HepG2 (cell line): ENCODE results near the gene SMIM44. TPM values are rescaled to one million over a fixed set of nuclear protein-coding genes. Genes with fewer than 3 reads are reported as not detected.
A peak's percentile ranks its signal among the peaks of the same experiment; 100 is the strongest.

Experiments
- FOXJ3 ChIP-seq: sonication (generic); formaldehyde crosslinking; IDR thresholded peaks from 2 replicates; pipeline ENCODE4 v1.4.0; 2020; ENCODE audit warnings: missing genetic modification reagents, mild to moderate bottlenecking, borderline replicate concordance
- PATZ1 ChIP-seq: sonication (generic); formaldehyde crosslinking; IDR thresholded peaks from 2 replicates; pipeline ENCODE4 v1.4.0; 2020; ENCODE audit warnings: missing genetic modification reagents
- PAXIP1 ChIP-seq: sonication (generic); formaldehyde crosslinking; conservative IDR thresholded peaks from 2 replicates; pipeline ENCODE4 v1.4.0; 2020; ENCODE audit warnings: mild to moderate bottlenecking, missing genetic modification reagents, moderate library complexity
- RXRA ChIP-seq: sonication (generic); formaldehyde crosslinking; IDR thresholded peaks from 2 replicates; pipeline ENCODE4 v1.5.1; 2020; ENCODE audit warnings: missing genetic modification reagents
- SOX13 ChIP-seq, 3 experiments: fragments of 450-650 bp in 1 of 3; sonication (generic) in 1 of 3; formaldehyde crosslinking in 1 of 3; IDR thresholded peaks in 2 of 3; conservative IDR thresholded peaks in 1 of 3; 2 replicates each; pipeline versions ENCODE4 v1.5.0 to v1.6.1; 2016 to 2020; ENCODE audit warnings: antibody characterized with exemption in 1 of 3, mild to moderate bottlenecking in 1 of 3, missing compliant biosample characterization in 1 of 3, missing genetic modification reagents in 1 of 3, moderate library complexity in 1 of 3
- THAP9 ChIP-seq: sonication (generic); formaldehyde crosslinking; IDR thresholded peaks from 2 replicates; pipeline ENCODE4; 2020; ENCODE audit warnings: missing genetic modification reagents, mild to moderate bottlenecking, borderline replicate concordance
- ZBTB33 ChIP-seq: sonication (generic); formaldehyde crosslinking; IDR thresholded peaks from 2 replicates; pipeline ENCODE4 v1.4.0; 2020; ENCODE audit warnings: missing genetic modification reagents
- ZBTB7B ChIP-seq: sonication (generic); formaldehyde crosslinking; IDR thresholded peaks from 2 replicates; pipeline ENCODE4 v1.4.0; 2020; ENCODE audit warnings: missing genetic modification reagents
- ZNF136 ChIP-seq: sonication (generic); formaldehyde crosslinking; IDR thresholded peaks from 2 replicates; pipeline ENCODE4 v1.8.1; 2022; ENCODE audit warnings: low read depth, mild to moderate bottlenecking, moderate library complexity, missing genetic modification reagents
- ZNF687 ChIP-seq: sonication (generic); formaldehyde crosslinking; IDR thresholded peaks from 2 replicates; pipeline ENCODE4 v1.5.1; 2020; ENCODE audit warnings: mild to moderate bottlenecking, missing genetic modification reagents, moderate library complexity
- polyA plus RNA-seq, 8 experiments: library from polyadenylated mRNA; depleted of rRNA in 3 of 8; stranded (reverse) in 7 of 8; unstranded in 1 of 8; fragments of >200 nt; fragmentation: Illumina TruSeq in 4 of 8; extraction: Trizol in 4 of 8; gene quantifications; 2 replicates each; pipeline versions ENCODE4 v1.2.1 to v1.2.3, GENCODE V29; 2011 to 2016; ENCODE audit warnings: low read depth in 4 of 8, missing spikeins in 1 of 8, mixed read lengths in 1 of 8; ENCODE audit not compliant: insufficient read depth in 1 of 8
- total RNA-seq, 5 experiments: library from RNA; depleted of rRNA; stranded (reverse); fragments of >200 nt; fragmentation: Illumina TruSeq; extraction: Trizol; gene quantifications; 2 replicates each; pipeline ENCODE4 v1.2.3, GENCODE V29; 2016; ENCODE audit warnings: low read depth in 1 of 5

The SMIM44 gene
- total and polyA plus RNA-seq, 2 of the 13 experiments (the other 11 are each of a cell fraction or from before 2014, with no cell fraction given), result not detected

GRCh38 chr19:3443840-3444694, 39.2 kb downstream of the SMIM44 start (continued):
- TF ChIP-seq PAXIP1, result peak; percentile 23; the same call in 1 of the 2 replicates
- 0 out of 2 replicates have a peak, but pooled peaks have one; percentile 19 for TF ChIP-seq RXRA (CRISPR knock-in tag)
- peak; percentile 68; the same call in 1 of the 2 replicates for TF ChIP-seq THAP9 (CRISPR knock-in tag)
- no peak for TF ChIP-seq FOXJ3 (CRISPR knock-in tag)
- TF ChIP-seq SOX13 (IDR thresholded peaks at IDR 0.05), result no peak
- TF ChIP-seq SOX13 (CRISPR knock-in tag; conservative IDR thresholded peaks at IDR 0.05 in 1 of 2, IDR thresholded peaks at IDR 0.05 in 1 of 2), result peak in 1 of 2 experiments; percentile 38; a peak in 1 of 4 replicates
- peak; percentile 55; the same call in 1 of the 2 replicates for TF ChIP-seq PATZ1 (CRISPR knock-in tag)
- peak; percentile 90 for TF ChIP-seq ZBTB33 (CRISPR knock-in tag)
- TF ChIP-seq ZNF136 (CRISPR knock-in tag), result no peak
- TF ChIP-seq ZNF687 (CRISPR knock-in tag), result peak; percentile 36
- 0 out of 2 replicates have a peak, but pooled peaks have one; percentile 36 for TF ChIP-seq ZBTB7B (CRISPR knock-in tag)
